WTC11 (cell line): ENCODE data around the gene SLC2A5. TPM values are rescaled to one million over a fixed set of nuclear protein-coding genes. Genes with fewer than 3 reads are reported as not detected.

Source experiments
- ATAC-seq: fragments of 200-7000 bp; cut with Tn5 transposase; 2 replicates; pipeline ENCODE4 v1.10.0; 2021; ENCODE audit warnings: mild to moderate bottlenecking, moderate library complexity
- CTCF ChIA-PET: fragments of 300-600 bp; sonication (Branson Sonifier 250); formaldehyde crosslinking; loops from one replicate; lab custom pipeline; 2021; ENCODE audit warnings: antibody characterized with exemption; lab: Charles Lee
- POLR2A ChIA-PET: fragments of 350-600 bp; sonication (Branson Sonifier 250); formaldehyde crosslinking; loops from one replicate; lab custom pipeline; 2021; ENCODE audit warnings: antibody characterized with exemption; lab: Charles Lee
- DNase-seq: peaks from one replicate; pipeline ENCODE4 v3.0.0; 2021; ENCODE audit warnings: low spot score
- H3K27ac Mint-ChIP-seq: 2 replicates; pipeline ENCODE4 v1.8.0; 2021; ENCODE audit warnings: mixed read lengths
- H3K27me3 Mint-ChIP-seq: 2 replicates; pipeline ENCODE4 v1.8.0; 2021; ENCODE audit warnings: low read depth, mild to moderate bottlenecking, moderate library complexity, mixed read lengths
- H3K36me3 Mint-ChIP-seq: 2 replicates; pipeline ENCODE4 v1.8.0; 2021; ENCODE audit warnings: mixed read lengths
- H3K4me1 Mint-ChIP-seq: 2 replicates; pipeline ENCODE4 v1.8.0; 2022; ENCODE audit warnings: mixed read lengths
- H3K4me3 Mint-ChIP-seq: 2 replicates; pipeline ENCODE4 v1.8.0; 2021; ENCODE audit warnings: mild to moderate bottlenecking, moderate library complexity, mixed read lengths
- H3K9me3 Mint-ChIP-seq: 2 replicates; pipeline ENCODE4 v1.8.0; 2021; ENCODE audit warnings: mixed read lengths
- ELF4 ChIP-seq: sonication (generic); formaldehyde crosslinking; IDR thresholded peaks from 2 replicates; pipeline ENCODE4 v1.8.1; 2022; ENCODE audit warnings: low read depth, mild to moderate bottlenecking, moderate library complexity, missing genetic modification reagents
- ERG ChIP-seq: fragments of 250-450 bp; sonication (Bioruptor Pico); IDR thresholded peaks from 2 replicates; pipeline ENCODE4 v1.8.0; 2021; ENCODE audit warnings: mild to moderate bottlenecking
- HMGA2 ChIP-seq: fragments of 250-450 bp; sonication (Bioruptor Pico); IDR thresholded peaks from 2 replicates; pipeline ENCODE4 v1.4.0; 2021; ENCODE audit warnings: mild to moderate bottlenecking, moderate library complexity
- IRF2 ChIP-seq: sonication (generic); formaldehyde crosslinking; IDR thresholded peaks from 2 replicates; pipeline ENCODE4 v1.8.0; 2022; ENCODE audit warnings: low read depth, missing genetic modification reagents, borderline replicate concordance
- JAZF1 ChIP-seq: fragments of 250-450 bp; sonication (Bioruptor Pico); IDR thresholded peaks from 2 replicates; pipeline ENCODE4 v1.9.0; 2021; ENCODE audit warnings: moderate library complexity, mild to moderate bottlenecking, inconsistent platforms
- JUN ChIP-seq: sonication (generic); formaldehyde crosslinking; IDR thresholded peaks from 2 replicates; pipeline ENCODE4 v1.8.0; 2023; ENCODE audit warnings: mild to moderate bottlenecking, missing genetic modification reagents
- NFYB ChIP-seq: sonication (generic); formaldehyde crosslinking; conservative IDR thresholded peaks from 2 replicates; pipeline ENCODE4 v1.8.0; 2022; ENCODE audit warnings: low read depth, missing genetic modification reagents
- STAT6 ChIP-seq: sonication (generic); formaldehyde crosslinking; conservative IDR thresholded peaks from 2 replicates; pipeline ENCODE4 v1.8.1; 2023; ENCODE audit warnings: mild to moderate bottlenecking, low read depth, missing genetic modification reagents, moderate library complexity
- TEAD4 ChIP-seq: sonication (generic); formaldehyde crosslinking; IDR thresholded peaks from 2 replicates; pipeline ENCODE4 v1.8.0; 2022; ENCODE audit warnings: mild to moderate bottlenecking, missing genetic modification reagents
- TP53 ChIP-seq: sonication (generic); formaldehyde crosslinking; IDR thresholded peaks from 2 replicates; pipeline ENCODE4 v1.8.1; 2023; ENCODE audit warnings: mild to moderate bottlenecking, missing genetic modification reagents
- ZNF281 ChIP-seq: sonication (generic); formaldehyde crosslinking; IDR thresholded peaks from 2 replicates; pipeline ENCODE4 v1.8.0; 2023; ENCODE audit warnings: mild to moderate bottlenecking, missing genetic modification reagents
- ZNF532 ChIP-seq: fragments of 250-450 bp; sonication (Bioruptor Pico); IDR thresholded peaks from 2 replicates; pipeline ENCODE4 v1.9.0; 2021; ENCODE audit warnings: mild to moderate bottlenecking, borderline replicate concordance
- ZNF671 ChIP-seq: fragments of 250-450 bp; sonication (Bioruptor Pico); IDR thresholded peaks from 2 replicates; pipeline ENCODE4 v1.8.0; 2021; ENCODE audit warnings: mild to moderate bottlenecking
- total RNA-seq: library from RNA; stranded (reverse); gene quantifications from 3 replicates; pipeline ENCODE4 v1.2.3, GENCODE V29; 2021
- TF ChIP-seq, protein P1 (sequence below): fragments of 200-600 bp; IDR thresholded peaks from 2 replicates; pipeline ENCODE4 v1.8.0; 2022; ENCODE audit warnings: antibody characterized with exemption
- TF ChIP-seq, protein P2 (sequence below): fragments of 250-450 bp; sonication (Bioruptor Pico); IDR thresholded peaks from 2 replicates; pipeline ENCODE4 v1.9.0; 2021; ENCODE audit warnings: moderate library complexity, mild to moderate bottlenecking, inconsistent platforms, borderline replicate concordance
- TF ChIP-seq, protein P3 (sequence below): sonication (generic); formaldehyde crosslinking; IDR thresholded peaks from 2 replicates; pipeline ENCODE4 v1.8.1; 2023; ENCODE audit warnings: mild to moderate bottlenecking, missing genetic modification reagents, borderline replicate concordance
- TF ChIP-seq, protein P4 (sequence below): sonication (generic); formaldehyde crosslinking; conservative IDR thresholded peaks from 2 replicates; pipeline ENCODE4 v1.8.1; 2022; ENCODE audit warnings: mild to moderate bottlenecking, missing genetic modification reagents

SLC2A5 gene
- total RNA-seq, 1 experiment from 2014 or later = 0.04 TPM

GRCh38 chr1:9084906-9085305, 15.5 kb upstream of the SLC2A5 start:
- peaks cover 20% of the 10 kb centered on the region for H3K4me1 Mint-ChIP-seq
- H3K27me3 Mint-ChIP-seq = peaks cover 5% of the 10 kb centered on the region
- H3K9me3 Mint-ChIP-seq = peaks cover 24% of the 10 kb centered on the region
- DNase-seq = no peak
- ChIA-PET CTCF (no interaction called here), POLR2A (no interaction called here)
- no peak overlapping the region for H3K27ac Mint-ChIP-seq
- no peak for ATAC-seq
- TF ChIP-seq ZNF671 (no peak), TEAD4 (no peak), ZNF532 (CRISPR knock-in tag) (no peak), JAZF1 (CRISPR knock-in tag) (no peak), ELF4 (CRISPR knock-in tag) (no peak), JUN (CRISPR knock-in tag) (no peak), ZNF281 (no peak), ERG (CRISPR knock-in tag) (no peak)
- TF ChIP-seq, protein P1, sequence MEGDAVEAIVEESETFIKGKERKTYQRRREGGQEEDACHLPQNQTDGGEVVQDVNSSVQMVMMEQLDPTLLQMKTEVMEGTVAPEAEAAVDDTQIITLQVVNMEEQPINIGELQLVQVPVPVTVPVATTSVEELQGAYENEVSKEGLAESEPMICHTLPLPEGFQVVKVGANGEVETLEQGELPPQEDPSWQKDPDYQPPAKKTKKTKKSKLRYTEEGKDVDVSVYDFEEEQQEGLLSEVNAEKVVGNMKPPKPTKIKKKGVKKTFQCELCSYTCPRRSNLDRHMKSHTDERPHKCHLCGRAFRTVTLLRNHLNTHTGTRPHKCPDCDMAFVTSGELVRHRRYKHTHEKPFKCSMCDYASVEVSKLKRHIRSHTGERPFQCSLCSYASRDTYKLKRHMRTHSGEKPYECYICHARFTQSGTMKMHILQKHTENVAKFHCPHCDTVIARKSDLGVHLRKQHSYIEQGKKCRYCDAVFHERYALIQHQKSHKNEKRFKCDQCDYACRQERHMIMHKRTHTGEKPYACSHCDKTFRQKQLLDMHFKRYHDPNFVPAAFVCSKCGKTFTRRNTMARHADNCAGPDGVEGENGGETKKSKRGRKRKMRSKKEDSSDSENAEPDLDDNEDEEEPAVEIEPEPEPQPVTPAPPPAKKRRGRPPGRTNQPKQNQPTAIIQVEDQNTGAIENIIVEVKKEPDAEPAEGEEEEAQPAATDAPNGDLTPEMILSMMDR = no peak
- TF ChIP-seq, protein P2, sequence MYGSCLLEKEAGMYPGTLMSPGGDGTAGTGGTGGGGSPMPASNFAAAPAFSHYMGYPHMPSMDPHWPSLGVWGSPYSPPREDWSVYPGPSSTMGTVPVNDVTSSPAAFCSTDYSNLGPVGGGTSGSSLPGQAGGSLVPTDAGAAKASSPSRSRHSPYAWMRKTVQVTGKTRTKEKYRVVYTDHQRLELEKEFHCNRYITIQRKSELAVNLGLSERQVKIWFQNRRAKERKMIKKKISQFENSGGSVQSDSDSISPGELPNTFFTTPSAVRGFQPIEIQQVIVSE (CRISPR knock-in tag) = no peak
- H3K36me3 Mint-ChIP-seq = peaks cover 17% of the 10 kb centered on the region
- H3K4me3 Mint-ChIP-seq = no peak overlapping the region

GRCh38 chr1:9081473-9081872, 12.0 kb upstream of the SLC2A5 start:
- ATAC-seq = no peak
- no peak overlapping the region for H3K4me3 Mint-ChIP-seq
- H3K4me1 Mint-ChIP-seq = peaks cover 20% of the 10 kb centered on the region
- CTCF ChIA-PET = interaction anchor here (0.6 to 1.8 kb wide), 6 partner anchors 20 to 119 kb away, joined by 3 to 7 read pairs (median 4); no protein-coding TSS in a partner anchor
- no peaks in the 10 kb centered on the region for H3K36me3 Mint-ChIP-seq
- H3K9me3 Mint-ChIP-seq = no peaks in the 10 kb centered on the region
- POLR2A ChIA-PET = interaction anchor here (0.7 kb wide), 1 partner anchor 129 kb away, joined by 3 read pairs; no protein-coding TSS in a partner anchor
- H3K27me3 Mint-ChIP-seq = no peaks in the 10 kb centered on the region; the same call in 1 of the 2 replicates
- no peak for DNase-seq
- H3K27ac Mint-ChIP-seq = no peak overlapping the region
- no peak for TF ChIP-seq NFYB (CRISPR knock-in tag)
- TF ChIP-seq TP53 (CRISPR knock-in tag) = no peak
- TF ChIP-seq STAT6 (CRISPR knock-in tag) = no peak
- TF ChIP-seq, protein P3, sequence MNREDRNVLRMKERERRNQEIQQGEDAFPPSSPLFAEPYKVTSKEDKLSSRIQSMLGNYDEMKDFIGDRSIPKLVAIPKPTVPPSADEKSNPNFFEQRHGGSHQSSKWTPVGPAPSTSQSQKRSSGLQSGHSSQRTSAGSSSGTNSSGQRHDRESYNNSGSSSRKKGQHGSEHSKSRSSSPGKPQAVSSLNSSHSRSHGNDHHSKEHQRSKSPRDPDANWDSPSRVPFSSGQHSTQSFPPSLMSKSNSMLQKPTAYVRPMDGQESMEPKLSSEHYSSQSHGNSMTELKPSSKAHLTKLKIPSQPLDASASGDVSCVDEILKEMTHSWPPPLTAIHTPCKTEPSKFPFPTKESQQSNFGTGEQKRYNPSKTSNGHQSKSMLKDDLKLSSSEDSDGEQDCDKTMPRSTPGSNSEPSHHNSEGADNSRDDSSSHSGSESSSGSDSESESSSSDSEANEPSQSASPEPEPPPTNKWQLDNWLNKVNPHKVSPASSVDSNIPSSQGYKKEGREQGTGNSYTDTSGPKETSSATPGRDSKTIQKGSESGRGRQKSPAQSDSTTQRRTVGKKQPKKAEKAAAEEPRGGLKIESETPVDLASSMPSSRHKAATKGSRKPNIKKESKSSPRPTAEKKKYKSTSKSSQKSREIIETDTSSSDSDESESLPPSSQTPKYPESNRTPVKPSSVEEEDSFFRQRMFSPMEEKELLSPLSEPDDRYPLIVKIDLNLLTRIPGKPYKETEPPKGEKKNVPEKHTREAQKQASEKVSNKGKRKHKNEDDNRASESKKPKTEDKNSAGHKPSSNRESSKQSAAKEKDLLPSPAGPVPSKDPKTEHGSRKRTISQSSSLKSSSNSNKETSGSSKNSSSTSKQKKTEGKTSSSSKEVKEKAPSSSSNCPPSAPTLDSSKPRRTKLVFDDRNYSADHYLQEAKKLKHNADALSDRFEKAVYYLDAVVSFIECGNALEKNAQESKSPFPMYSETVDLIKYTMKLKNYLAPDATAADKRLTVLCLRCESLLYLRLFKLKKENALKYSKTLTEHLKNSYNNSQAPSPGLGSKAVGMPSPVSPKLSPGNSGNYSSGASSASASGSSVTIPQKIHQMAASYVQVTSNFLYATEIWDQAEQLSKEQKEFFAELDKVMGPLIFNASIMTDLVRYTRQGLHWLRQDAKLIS (CRISPR knock-in tag) = no peak
- TF ChIP-seq IRF2 (CRISPR knock-in tag) = no peak
- TF ChIP-seq HMGA2 (CRISPR knock-in tag) = no peak
- TF ChIP-seq ELF4 (CRISPR knock-in tag) = no peak
- TF ChIP-seq, protein P4, sequence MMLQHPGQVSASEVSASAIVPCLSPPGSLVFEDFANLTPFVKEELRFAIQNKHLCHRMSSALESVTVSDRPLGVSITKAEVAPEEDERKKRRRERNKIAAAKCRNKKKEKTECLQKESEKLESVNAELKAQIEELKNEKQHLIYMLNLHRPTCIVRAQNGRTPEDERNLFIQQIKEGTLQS (CRISPR knock-in tag) = no peak
